ENCODE results near the gene SOX12. TPM values are rescaled to one million over a fixed set of nuclear protein-coding genes. Genes with fewer than 3 reads are reported as not detected.
"Not testable (repeated sequence)": the region's sequence is repeated elsewhere in the genome, so short reads cannot be mapped to it uniquely, and the experiment has no call there.

The SOX12 gene
- total RNA-seq, 2 experiments from 2014 or later, result 4.4 to 4.7 TPM

DNA sequence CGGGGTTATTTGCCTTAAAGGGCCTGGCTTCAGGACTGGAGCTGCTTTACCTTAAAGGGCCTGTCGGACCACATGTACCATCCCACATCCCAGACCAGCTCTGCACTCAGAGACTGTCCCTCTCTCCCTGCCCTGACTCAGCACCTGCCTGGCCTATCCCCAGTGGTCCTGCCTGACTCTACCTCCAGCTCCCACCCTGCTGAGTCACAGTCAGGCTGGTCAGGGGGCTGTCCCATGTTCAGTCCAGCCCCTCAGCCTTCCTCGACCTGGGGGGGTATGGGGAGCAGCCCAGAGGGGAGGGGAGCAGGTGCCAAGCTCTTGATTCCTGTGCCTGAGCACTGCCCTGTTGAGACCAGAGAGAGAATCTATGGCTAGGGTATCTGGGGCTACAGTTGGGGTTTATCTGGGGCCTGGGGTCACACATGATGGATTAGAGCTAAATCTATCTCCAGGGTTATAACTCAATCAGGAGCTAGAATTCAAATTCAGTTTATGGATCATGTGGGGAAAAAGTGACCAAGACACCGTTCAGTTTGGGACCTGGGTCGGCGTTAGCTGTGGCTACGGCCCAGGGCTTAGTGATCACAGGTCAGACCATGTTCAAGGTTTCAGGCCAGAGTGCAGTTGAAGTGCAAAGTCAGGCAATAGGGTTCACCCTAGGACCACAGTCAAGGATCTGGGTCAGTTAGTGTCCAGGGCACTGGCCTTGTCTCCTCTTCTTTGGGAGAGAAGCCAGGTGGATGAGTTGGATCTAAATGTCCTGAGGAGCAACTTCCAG is 45.8 kb downstream of the SOX12 start:
- H3K9me3 Mint-ChIP-seq, result no peaks in the 10 kb centered on the region
- DNase-seq, result no peak
- H3K36me3 Mint-ChIP-seq, result no peaks in the 10 kb centered on the region
- ChIA-PET CTCF (interaction anchor here (1.6 to 2.4 kb wide), 3 partner anchors 9 to 108 kb away, joined by 4 to 9 read pairs (median 4); partner anchors contain the start of gene TRIB3), POLR2A (interaction anchor here (1.5 to 1.8 kb wide), 2 partner anchors 8 to 9 kb away, joined by 4 to 5 read pairs; partner anchors contain the start of gene TRIB3)
- H3K27me3 Mint-ChIP-seq, result no peaks in the 10 kb centered on the region
- no peak overlapping the region for H3K4me3 Mint-ChIP-seq
- peaks cover 28% of the 10 kb centered on the region for H3K4me1 Mint-ChIP-seq (ENCODE audit: low read depth)
- H3K27ac Mint-ChIP-seq, result no peak overlapping the region
- intact Hi-C loops (cut with micrococcal nuclease), result no loop called here

DNA sequence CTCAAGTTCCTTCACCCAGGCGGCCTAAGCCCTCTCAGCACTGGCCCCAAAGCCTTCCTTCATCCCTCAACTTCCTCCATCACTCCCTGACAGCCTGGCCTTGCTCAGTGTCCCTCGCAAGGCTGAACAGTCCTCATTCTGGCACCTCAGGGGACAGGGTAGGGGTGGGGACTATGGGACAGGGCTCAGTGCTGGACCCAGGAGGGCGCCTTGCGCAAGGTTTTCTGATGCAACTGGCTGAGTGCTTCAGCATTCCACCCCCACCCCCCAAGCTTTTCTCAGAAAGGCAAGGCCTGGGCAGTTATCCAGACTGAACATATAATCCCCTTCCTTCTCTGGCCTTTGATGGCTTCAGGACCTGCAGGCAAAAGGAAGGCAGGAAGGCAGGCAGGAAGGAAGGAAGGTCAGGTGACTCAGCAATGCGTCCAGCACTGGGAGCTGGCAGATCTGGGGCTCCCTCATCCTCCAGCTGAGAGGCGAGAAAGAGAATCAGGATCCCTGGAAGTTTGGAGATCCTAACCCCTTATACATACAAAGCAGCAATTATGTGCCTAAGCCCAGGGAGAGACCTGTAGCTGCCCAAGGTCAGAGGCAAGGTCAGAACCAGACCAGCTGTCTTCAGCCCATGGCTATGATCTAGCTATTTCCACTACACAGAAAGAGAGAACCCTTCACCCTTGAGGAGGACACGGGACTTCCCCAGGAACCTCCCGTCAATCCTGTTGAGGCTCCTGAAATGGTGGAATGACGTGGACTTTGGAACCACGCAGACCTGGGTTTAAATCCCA is 46.6 kb downstream of the SOX12 start:
- ChIA-PET CTCF (interaction anchor here (1.6 to 2.4 kb wide), 4 partner anchors 9 to 107 kb away, joined by 4 to 9 read pairs (median 4); partner anchors contain the start of gene TRIB3), POLR2A (interaction anchor here (1.5 to 1.8 kb wide), 2 partner anchors 9 kb away, joined by 4 to 5 read pairs; partner anchors contain the start of gene TRIB3)
- no peaks in the 10 kb centered on the region for H3K36me3 Mint-ChIP-seq
- peaks cover 24% of the 10 kb centered on the region for H3K4me1 Mint-ChIP-seq (ENCODE audit: low read depth)
- intact Hi-C loops (cut with micrococcal nuclease), result no loop called here
- no peak overlapping the region for H3K27ac Mint-ChIP-seq
- DNase-seq, result no peak
- H3K9me3 Mint-ChIP-seq, result no peaks in the 10 kb centered on the region
- H3K4me3 Mint-ChIP-seq, result no peak overlapping the region
- no peaks in the 10 kb centered on the region for H3K27me3 Mint-ChIP-seq

GRCh38 chr20:372543-373082 is 47.3 kb downstream of the SOX12 start:
- DNase-seq, result peak; percentile 41
- CTCF ChIA-PET, result interaction anchor here (0.7 to 2.4 kb wide), 5 partner anchors 8 to 107 kb away, joined by 3 to 9 read pairs (median 4); partner anchors contain the start of gene TRIB3
- peaks cover 20% of the 10 kb centered on the region for H3K4me1 Mint-ChIP-seq (ENCODE audit: low read depth)
- H3K27ac Mint-ChIP-seq; H3K27me3 Mint-ChIP-seq; H3K9me3 Mint-ChIP-seq; H3K4me3 Mint-ChIP-seq; intact Hi-C loops (cut with micrococcal nuclease); H3K36me3 Mint-ChIP-seq: not testable (repeated sequence)
- POLR2A ChIA-PET, result interaction anchor here (1.5 to 1.8 kb wide), 2 partner anchors 8 to 10 kb away, joined by 4 to 5 read pairs; partner anchors contain the start of gene TRIB3

- no peaks in the 10 kb centered on the region for H3K27me3 Mint-ChIP-seq
- DNase-seq, result peak; percentile 24
- CTCF ChIA-PET, result interaction anchor here (0.7 to 2.4 kb wide), 3 partner anchors 11 to 19 kb away, joined by 3 to 9 read pairs (median 5); no protein-coding TSS in a partner anchor
- no peaks in the 10 kb centered on the region for H3K9me3 Mint-ChIP-seq
- intact Hi-C loops (cut with micrococcal nuclease), result no loop called here
- no peak overlapping the region for H3K4me3 Mint-ChIP-seq
- POLR2A ChIA-PET, result interaction anchor here (1.8 kb wide), 1 partner anchor 10 kb away, joined by 4 read pairs; no protein-coding TSS in a partner anchor
- H3K36me3 Mint-ChIP-seq, result no peaks in the 10 kb centered on the region
- H3K4me1 Mint-ChIP-seq (ENCODE audit: low read depth), result peaks cover 20% of the 10 kb centered on the region
- H3K27ac Mint-ChIP-seq, result peak overlapping the region; percentile 3
Measured at GRCh38 chr20:373171-373890, 48.0 kb downstream of the SOX12 start.

- CTCF ChIA-PET, result interaction anchor here (0.8 to 1.0 kb wide), 2 partner anchors 45 to 93 kb away, joined by 3 to 4 read pairs; no protein-coding TSS in a partner anchor
- intact Hi-C loops (cut with micrococcal nuclease), result no loop called here
- Mint-ChIP-seq H3K36me3 (no peaks in the 10 kb centered on the region), H3K4me3 (no peak overlapping the region), H3K4me1 (ENCODE audit: low read depth) (peaks cover 20% of the 10 kb centered on the region), H3K9me3 (no peaks in the 10 kb centered on the region), H3K27ac (no peak overlapping the region), H3K27me3 (no peaks in the 10 kb centered on the region)
- no peak for DNase-seq
- POLR2A ChIA-PET, result no interaction called here
Measured at GRCh38 chr20:375265-375889, 50.0 kb downstream of the SOX12 start.

GRCh38 chr20:376089-376488 is 50.7 kb downstream of the SOX12 start:
- Mint-ChIP-seq H3K4me3 (no peak overlapping the region), H3K36me3 (no peaks in the 10 kb centered on the region), H3K4me1 (ENCODE audit: low read depth) (peaks cover 20% of the 10 kb centered on the region), H3K27me3 (no peaks in the 10 kb centered on the region), H3K27ac (no peak overlapping the region), H3K9me3 (no peaks in the 10 kb centered on the region)
- ChIA-PET POLR2A (no interaction called here), CTCF (no interaction called here)
- intact Hi-C loops (cut with micrococcal nuclease), result no loop called here
- DNase-seq, result no peak

- ChIA-PET CTCF (no interaction called here), POLR2A (no interaction called here)
- intact Hi-C loops (cut with micrococcal nuclease), result no loop called here
- peaks cover 18% of the 10 kb centered on the region for H3K4me1 Mint-ChIP-seq (ENCODE audit: low read depth)
- no peaks in the 10 kb centered on the region for H3K9me3 Mint-ChIP-seq
- no peaks in the 10 kb centered on the region for H3K27me3 Mint-ChIP-seq
- no peak overlapping the region for H3K4me3 Mint-ChIP-seq
- no peak for DNase-seq
- H3K36me3 Mint-ChIP-seq, result no peaks in the 10 kb centered on the region
- no peak overlapping the region for H3K27ac Mint-ChIP-seq
Measured at GRCh38 chr20:376750-377149, 51.4 kb downstream of the SOX12 start.

DNA sequence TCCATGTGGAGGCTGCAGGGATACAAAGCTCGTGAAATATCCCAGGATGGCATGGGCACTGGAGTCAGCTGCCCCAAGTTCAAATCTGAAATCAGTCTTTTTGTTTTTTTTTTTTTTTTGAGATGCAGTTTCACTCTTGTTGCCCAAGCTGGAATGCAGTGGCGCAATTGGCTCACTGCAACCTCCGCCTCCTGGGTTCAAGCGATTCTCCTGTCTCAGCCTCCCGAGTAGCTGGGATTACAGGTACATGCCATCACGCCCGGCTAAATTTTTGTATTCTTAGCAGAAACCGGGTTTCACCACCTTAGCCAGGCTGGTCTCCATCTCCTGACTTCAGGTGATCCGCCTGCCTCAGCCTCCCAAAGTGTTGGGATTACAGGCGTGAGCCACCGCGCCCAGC is 52.2 kb downstream of the SOX12 start:
- intact Hi-C loops (cut with micrococcal nuclease), result not testable (repeated sequence)

DNA sequence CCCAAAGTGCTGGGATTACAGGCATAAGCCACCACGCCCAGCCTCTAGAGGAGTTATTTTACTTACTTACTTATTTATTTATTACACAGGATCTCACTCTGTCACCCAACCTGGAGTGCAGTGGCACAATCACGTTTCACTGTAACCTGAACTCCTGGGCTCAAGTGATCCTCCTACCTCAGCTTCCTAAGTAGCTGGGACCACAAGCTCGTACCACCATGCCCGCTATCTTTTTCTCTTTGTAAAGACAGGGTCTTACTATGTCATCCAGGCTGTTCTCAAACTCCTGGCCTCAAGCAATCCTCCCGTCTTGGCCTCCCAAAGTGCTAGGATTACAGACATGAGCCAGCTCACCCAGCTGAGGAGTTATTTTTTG is 53.6 kb downstream of the SOX12 start:
- no peak for DNase-seq
- no peak overlapping the region for H3K27ac Mint-ChIP-seq
- peaks cover 11% of the 10 kb centered on the region for H3K4me1 Mint-ChIP-seq (ENCODE audit: low read depth)
- H3K9me3 Mint-ChIP-seq, result no peaks in the 10 kb centered on the region
- intact Hi-C loops (cut with micrococcal nuclease), result no loop called here
- no peaks in the 10 kb centered on the region for H3K36me3 Mint-ChIP-seq
- H3K4me3 Mint-ChIP-seq, result peak overlapping the region; percentile 82
- ChIA-PET POLR2A (no interaction called here), CTCF (no interaction called here)
- no peaks in the 10 kb centered on the region for H3K27me3 Mint-ChIP-seq

More for the DNA sequence above, 52.2 kb downstream of the SOX12 start:
- H3K9me3 Mint-ChIP-seq, H3K36me3 Mint-ChIP-seq, DNase-seq, H3K27me3 Mint-ChIP-seq, H3K4me3 Mint-ChIP-seq, H3K27ac Mint-ChIP-seq, POLR2A ChIA-PET: not testable (repeated sequence)
- peaks cover 17% of the 10 kb centered on the region for H3K4me1 Mint-ChIP-seq (ENCODE audit: low read depth)
- CTCF ChIA-PET, result interaction anchor here (1.0 kb wide), 1 partner anchor 11 kb away, joined by 3 read pairs; no protein-coding TSS in a partner anchor

Measured in activated CD4-positive, alpha-beta memory T cell treated with anti-CD3 and anti-CD28 coated beads for 36 hours (primary cell).